ENCODE measurements around the gene PTTG1IP.

DNA sequence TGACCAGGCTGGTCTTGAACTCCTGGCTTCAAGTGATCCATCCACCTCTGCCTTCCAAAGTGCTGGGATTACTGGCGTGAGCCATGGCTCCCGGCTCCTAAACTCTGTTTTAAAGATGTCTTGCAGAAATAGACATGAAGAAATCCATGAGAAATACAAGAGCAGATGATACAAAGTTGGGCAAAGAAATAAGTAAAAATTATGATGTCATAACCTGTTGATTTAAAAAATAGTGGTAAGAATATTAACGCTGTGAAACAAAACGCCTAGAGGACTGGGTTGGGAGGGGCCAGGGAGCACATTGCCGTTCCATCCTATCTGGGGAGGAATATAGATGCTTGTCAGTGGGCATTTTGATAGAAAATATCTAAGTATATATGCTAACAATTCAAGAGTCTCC is 48.4 kb upstream of the PTTG1IP start:
- TF ChIP-seq POLR2A (IDR thresholded peaks at IDR 0.05) (no peak), POLR2AphosphoS5 (IDR thresholded peaks at IDR 0.05) (no peak)
- TF ChIP-seq, protein P1, sequence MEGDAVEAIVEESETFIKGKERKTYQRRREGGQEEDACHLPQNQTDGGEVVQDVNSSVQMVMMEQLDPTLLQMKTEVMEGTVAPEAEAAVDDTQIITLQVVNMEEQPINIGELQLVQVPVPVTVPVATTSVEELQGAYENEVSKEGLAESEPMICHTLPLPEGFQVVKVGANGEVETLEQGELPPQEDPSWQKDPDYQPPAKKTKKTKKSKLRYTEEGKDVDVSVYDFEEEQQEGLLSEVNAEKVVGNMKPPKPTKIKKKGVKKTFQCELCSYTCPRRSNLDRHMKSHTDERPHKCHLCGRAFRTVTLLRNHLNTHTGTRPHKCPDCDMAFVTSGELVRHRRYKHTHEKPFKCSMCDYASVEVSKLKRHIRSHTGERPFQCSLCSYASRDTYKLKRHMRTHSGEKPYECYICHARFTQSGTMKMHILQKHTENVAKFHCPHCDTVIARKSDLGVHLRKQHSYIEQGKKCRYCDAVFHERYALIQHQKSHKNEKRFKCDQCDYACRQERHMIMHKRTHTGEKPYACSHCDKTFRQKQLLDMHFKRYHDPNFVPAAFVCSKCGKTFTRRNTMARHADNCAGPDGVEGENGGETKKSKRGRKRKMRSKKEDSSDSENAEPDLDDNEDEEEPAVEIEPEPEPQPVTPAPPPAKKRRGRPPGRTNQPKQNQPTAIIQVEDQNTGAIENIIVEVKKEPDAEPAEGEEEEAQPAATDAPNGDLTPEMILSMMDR (IDR thresholded peaks at IDR 0.05), result no peak

Data from prostate gland (tissue), 2 donors.